GM18505 (cell line): Measurements from ENCODE around the gene OR2L13.

Experiments used
- ATAC-seq: cut with Tn5 transposase; IDR thresholded peaks from one replicate; pipeline ENCODE4 v1.9.1; 2021; ENCODE audit not compliant: unreplicated experiment
- POLR2A ChIP-seq: IDR thresholded peaks from 4 replicates; pipeline ENCODE4 v1.6.1; 2011; ENCODE audit warnings: borderline replicate concordance; ENCODE audit not compliant: insufficient read depth, insufficient read length; ENCODE audit errors: extremely low read depth

The OR2L13 gene

DNA sequence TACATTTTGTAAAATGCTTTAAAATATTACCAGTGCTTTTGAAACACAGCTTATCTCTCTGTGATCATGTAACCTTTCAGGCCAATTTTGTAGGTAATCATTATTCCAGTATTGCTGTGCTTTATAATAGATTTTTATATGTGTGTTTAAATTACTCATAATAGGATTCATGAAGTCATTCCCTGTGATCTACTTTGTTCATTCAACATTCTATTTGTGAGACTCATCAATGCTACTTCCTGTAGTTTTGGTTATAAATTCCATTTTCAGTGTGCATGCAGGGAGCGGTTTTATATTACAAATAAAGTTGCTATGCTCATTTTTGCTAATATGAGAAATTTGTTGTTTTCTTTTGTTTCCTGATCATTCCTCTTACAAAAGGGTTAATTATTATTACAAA lies 45.9 kb downstream of the OR2L13 start:
- TF ChIP-seq POLR2A: no peak
- no peak for ATAC-seq

- no peak for TF ChIP-seq POLR2A
- no peak for ATAC-seq
These were observed 48.3 kb downstream of the OR2L13 start for GRCh38 chr1:248143311-248143710.

DNA sequence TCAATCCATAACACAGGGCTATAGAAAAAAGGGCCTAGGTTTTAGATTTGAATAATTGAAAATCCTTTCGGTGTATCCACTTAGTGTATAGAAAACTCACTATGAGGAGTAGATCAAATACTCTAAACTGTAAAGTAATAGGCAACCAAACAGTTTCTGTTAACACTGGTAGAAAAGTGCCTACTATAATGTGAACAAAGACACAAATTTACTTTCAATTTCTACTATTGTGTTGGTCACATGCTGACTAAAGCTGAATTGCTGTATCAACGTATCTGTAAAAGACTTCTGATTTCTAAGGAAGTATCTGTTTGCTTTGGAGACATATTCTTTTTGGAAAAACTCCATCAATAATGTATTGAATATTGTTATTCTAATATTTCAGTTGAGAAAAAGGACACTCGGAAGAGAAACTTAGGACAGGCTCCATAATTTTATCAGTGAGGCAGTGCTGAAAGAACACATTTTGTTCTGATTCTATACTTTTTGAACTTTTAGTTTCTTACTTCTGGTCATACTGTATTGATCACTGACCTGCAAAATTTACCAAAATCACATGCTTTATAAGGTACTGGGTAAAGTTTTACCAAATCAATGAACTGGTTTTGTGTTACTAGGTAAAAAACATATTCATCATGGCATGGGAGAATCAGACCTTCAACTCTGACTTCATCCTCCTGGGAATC lies 49.7 kb downstream of the OR2L13 start, which contains the start of gene OR2M5:
Gene OR2M5, plus strand, starts transcription at position 636 of the 686 bp plus-strand sequence. Its CDS starts 0 bp downstream, at position 636.
- ATAC-seq: no peak

More for the DNA sequence above, 49.7 kb downstream of the OR2L13 start, which contains the start of gene OR2M5:
- no peak for TF ChIP-seq POLR2A
